H1 (cell line): ENCODE data around the gene POLE. TPM values are rescaled to one million over a fixed set of nuclear protein-coding genes. Genes with fewer than 3 reads are reported as not detected.

ENCODE experiments used
- HDAC2 ChIP-seq, 2 experiments: fragments of 300-600 bp in 1 of 2; sonication (generic) in 1 of 2; IDR thresholded peaks; 2 replicates each; pipeline ENCODE4 v1.6.1; 2011 to 2012; ENCODE audit warnings: low read depth in 2 of 2, low read length in 2 of 2, mild to moderate bottlenecking in 2 of 2, moderate library complexity in 2 of 2, borderline replicate concordance in 1 of 2, inconsistent platforms in 1 of 2
- SIN3A ChIP-seq, 2 experiments: IDR thresholded peaks in 1 of 2; conservative IDR thresholded peaks in 1 of 2; 2 replicates each; pipeline ENCODE4 v1.6.1; 2011 to 2012; ENCODE audit warnings: low read length in 2 of 2, improper control_type of control experiment in 1 of 2, low read depth in 1 of 2, mild to moderate bottlenecking in 1 of 2
- SRF ChIP-seq: IDR thresholded peaks from 2 replicates; pipeline ENCODE4 v1.6.1; 2011; ENCODE audit warnings: mild to moderate bottlenecking, low read depth, low read length, moderate library complexity
- polyA plus RNA-seq, 7 experiments: library from polyadenylated mRNA; depleted of rRNA in 3 of 7; stranded (reverse) in 5 of 7; unstranded in 2 of 7; fragments of >200 nt in 5 of 7; fragments of 200-250 nt in 2 of 7; gene quantifications; 1 replicate in 5 of 7; 2 replicates in 1 of 7; 4 replicates in 1 of 7; pipeline versions ENCODE4 v1.2.1 to v1.2.3, GENCODE V29; 2011 to 2013; ENCODE audit warnings: missing spikeins in 2 of 7, mixed read lengths in 2 of 7
- total RNA-seq: library from RNA; stranded (reverse); fragmentation: NEBNext Ultra II Directional; extraction: Animal tissue kit (Norgen Biotek cat#: 25700); gene quantifications from 2 replicates; pipeline ENCODE4 v1.2.1, GENCODE V29; 2021

The POLE gene
- total and polyA plus RNA-seq, 2 of the 8 experiments (the other 6 are each of a cell fraction or from before 2014, with no cell fraction given) = 59.7 to 115 TPM

- TF ChIP-seq SRF (no peak), HDAC2 (IDR thresholded peaks at IDR 0.05; ENCODE audit: borderline replicate concordance in 1 of 2, low read depth in 2 of 2, low read length in 2 of 2) (no peak), SIN3A (conservative IDR thresholded peaks at IDR 0.05 in 1 of 2, IDR thresholded peaks at IDR 0.05 in 1 of 2; ENCODE audit: low read depth in 1 of 2, low read length in 2 of 2) (no peak)
These were observed 84.4 kb downstream of the POLE start (continued) for GRCh38 chr12:132602572-132603239.
